Measurements from ENCODE around the gene FFAR1.

Gene FFAR1

DNA sequence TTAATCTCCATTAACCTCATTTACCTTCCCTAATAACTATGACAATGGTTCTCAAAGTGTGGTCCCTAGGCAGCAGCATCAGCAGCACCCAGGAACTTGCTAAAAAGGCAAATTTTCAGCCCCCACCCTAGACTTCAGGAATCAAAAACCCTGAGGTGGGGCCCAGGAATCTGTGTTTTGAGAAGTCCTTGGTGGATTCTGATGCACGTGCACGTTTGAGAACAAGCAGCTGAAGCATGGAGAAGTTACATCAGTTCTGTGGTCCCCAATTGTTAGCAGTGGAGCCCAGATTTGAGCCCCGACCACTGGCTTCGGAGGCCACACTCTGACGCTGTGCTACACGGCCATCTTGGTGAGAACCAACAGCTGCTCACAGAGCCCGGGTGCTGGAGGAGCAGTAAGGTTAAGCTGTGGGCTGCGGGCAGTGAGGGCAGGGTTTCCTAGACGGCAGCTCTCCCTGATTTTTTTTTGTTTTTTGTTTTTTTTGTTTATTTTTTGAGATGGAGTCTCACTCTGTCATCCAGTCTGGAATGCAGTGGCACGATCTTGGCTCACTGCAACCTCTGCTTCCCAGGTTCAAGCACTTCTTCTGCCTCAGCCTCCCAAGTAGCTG is 32.7 kb upstream of the FFAR1 start:
- TF ChIP-seq CREB1 (IDR thresholded peaks at IDR 0.05; ENCODE audit: low read depth) = no peak
- TF ChIP-seq EP300 (IDR thresholded peaks at IDR 0.05; ENCODE audit: borderline replicate concordance) = no peak
- no peak for TF ChIP-seq RAD21 (IDR thresholded peaks at IDR 0.05; ENCODE audit: low read depth)
- TF ChIP-seq EGR1 (IDR thresholded peaks at IDR 0.05) = no peak
- TF ChIP-seq YY1 (IDR thresholded peaks at IDR 0.05; ENCODE audit: low read depth) = no peak

DNA sequence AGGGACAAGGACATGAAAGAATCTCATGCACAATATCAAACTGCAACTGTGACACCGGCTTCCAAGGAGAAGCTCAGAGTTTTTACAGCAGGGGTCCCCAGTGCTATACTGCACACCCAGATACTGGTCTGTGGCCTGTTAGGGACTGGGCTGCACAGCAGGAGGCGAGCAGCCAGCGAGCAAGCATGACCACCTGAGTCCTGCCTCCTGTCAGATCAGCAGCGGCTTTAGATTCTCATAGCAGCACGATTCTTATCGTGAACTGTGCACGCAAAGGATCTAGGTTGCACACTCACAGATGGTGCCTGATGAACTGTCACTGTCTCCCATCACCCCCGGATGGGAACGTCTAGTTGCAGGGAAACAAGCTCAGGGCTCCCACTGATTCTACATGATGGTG is 31.8 kb upstream of the FFAR1 start:
- no peak for TF ChIP-seq TEAD4 (IDR thresholded peaks at IDR 0.05)
- no peak for TF ChIP-seq ZBTB7A (IDR thresholded peaks at IDR 0.05; ENCODE audit: low read depth)
- TF ChIP-seq, protein P1, sequence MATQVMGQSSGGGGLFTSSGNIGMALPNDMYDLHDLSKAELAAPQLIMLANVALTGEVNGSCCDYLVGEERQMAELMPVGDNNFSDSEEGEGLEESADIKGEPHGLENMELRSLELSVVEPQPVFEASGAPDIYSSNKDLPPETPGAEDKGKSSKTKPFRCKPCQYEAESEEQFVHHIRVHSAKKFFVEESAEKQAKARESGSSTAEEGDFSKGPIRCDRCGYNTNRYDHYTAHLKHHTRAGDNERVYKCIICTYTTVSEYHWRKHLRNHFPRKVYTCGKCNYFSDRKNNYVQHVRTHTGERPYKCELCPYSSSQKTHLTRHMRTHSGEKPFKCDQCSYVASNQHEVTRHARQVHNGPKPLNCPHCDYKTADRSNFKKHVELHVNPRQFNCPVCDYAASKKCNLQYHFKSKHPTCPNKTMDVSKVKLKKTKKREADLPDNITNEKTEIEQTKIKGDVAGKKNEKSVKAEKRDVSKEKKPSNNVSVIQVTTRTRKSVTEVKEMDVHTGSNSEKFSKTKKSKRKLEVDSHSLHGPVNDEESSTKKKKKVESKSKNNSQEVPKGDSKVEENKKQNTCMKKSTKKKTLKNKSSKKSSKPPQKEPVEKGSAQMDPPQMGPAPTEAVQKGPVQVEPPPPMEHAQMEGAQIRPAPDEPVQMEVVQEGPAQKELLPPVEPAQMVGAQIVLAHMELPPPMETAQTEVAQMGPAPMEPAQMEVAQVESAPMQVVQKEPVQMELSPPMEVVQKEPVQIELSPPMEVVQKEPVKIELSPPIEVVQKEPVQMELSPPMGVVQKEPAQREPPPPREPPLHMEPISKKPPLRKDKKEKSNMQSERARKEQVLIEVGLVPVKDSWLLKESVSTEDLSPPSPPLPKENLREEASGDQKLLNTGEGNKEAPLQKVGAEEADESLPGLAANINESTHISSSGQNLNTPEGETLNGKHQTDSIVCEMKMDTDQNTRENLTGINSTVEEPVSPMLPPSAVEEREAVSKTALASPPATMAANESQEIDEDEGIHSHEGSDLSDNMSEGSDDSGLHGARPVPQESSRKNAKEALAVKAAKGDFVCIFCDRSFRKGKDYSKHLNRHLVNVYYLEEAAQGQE (IDR thresholded peaks at IDR 0.05; ENCODE audit: low read depth) = no peak
- TF ChIP-seq CEBPB (IDR thresholded peaks at IDR 0.05) = no peak
- no peak for TF ChIP-seq RAD21 (IDR thresholded peaks at IDR 0.05; ENCODE audit: low read depth)
- no peak for TF ChIP-seq TCF12 (IDR thresholded peaks at IDR 0.05; ENCODE audit: low read depth)
- TF ChIP-seq CREB1 (IDR thresholded peaks at IDR 0.05; ENCODE audit: low read depth) = no peak
- TF ChIP-seq, protein P2, sequence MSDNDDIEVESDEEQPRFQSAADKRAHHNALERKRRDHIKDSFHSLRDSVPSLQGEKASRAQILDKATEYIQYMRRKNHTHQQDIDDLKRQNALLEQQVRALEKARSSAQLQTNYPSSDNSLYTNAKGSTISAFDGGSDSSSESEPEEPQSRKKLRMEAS (IDR thresholded peaks at IDR 0.05) = no peak
- TF ChIP-seq, protein P3, sequence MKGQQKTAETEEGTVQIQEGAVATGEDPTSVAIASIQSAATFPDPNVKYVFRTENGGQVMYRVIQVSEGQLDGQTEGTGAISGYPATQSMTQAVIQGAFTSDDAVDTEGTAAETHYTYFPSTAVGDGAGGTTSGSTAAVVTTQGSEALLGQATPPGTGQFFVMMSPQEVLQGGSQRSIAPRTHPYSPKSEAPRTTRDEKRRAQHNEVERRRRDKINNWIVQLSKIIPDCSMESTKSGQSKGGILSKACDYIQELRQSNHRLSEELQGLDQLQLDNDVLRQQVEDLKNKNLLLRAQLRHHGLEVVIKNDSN (IDR thresholded peaks at IDR 0.05) = no peak
- no peak for TF ChIP-seq FOXM1 (IDR thresholded peaks at IDR 0.05; ENCODE audit: borderline replicate concordance, low read depth)
- no peak for TF ChIP-seq EGR1 (IDR thresholded peaks at IDR 0.05)
- no peak for TF ChIP-seq EP300 (IDR thresholded peaks at IDR 0.05; ENCODE audit: borderline replicate concordance)
- no peak for TF ChIP-seq YY1 (IDR thresholded peaks at IDR 0.05; ENCODE audit: low read depth)
- TF ChIP-seq TAF1 (IDR thresholded peaks at IDR 0.05; ENCODE audit: low read depth) = no peak
- TF ChIP-seq NFIC (IDR thresholded peaks at IDR 0.05) = no peak

DNA sequence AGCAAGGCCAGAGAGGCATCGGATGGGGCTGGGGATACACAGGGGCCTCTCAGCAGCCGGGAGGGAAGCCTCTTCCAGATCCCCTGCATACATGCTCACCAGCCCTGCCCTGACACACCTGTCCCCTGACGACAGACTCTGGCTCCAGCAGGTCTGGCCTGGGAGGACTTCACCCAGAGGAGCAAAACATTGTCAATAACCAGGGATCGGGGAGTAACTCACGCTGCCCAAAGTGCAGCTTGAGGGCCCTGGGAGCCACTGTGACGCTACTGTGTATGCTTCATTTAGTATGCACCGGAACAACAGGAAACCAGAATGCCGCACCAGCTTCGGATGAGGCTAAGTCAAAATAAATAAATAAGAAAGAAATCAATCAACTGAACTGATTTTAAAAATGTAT is 31.1 kb upstream of the FFAR1 start:
- no peak for TF ChIP-seq CREB1 (IDR thresholded peaks at IDR 0.05; ENCODE audit: low read depth)

DNA sequence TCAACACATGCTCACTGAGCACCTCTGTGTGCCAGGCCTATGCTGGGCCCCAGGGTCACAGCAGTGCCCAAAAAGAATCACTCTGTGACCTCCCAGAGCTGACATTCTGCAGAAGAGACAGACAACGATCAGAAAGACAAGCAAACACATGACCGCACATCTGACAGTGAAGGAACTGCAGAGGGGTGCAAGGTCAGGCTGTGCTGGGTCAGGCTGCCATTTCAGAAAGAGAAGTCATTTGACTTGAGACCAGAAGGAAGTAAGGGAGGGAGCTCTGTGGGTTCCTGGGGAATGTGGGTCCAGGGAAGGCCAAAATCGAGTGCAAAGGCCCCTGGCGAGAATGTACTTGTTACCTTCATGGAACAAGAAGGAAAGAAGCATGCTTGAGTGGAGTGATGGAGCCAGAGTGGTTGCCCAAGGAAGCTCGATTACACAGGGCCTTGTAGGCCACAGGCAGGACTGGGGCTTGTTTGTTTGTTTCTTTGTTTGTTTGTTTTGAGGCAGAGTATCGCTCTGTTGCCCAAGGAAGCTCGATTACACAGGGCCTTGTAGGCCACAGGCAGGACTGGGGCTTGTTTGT is 30.1 kb upstream of the FFAR1 start:
- TF ChIP-seq FOXM1 (IDR thresholded peaks at IDR 0.05; ENCODE audit: borderline replicate concordance, low read depth) (no peak), TEAD4 (IDR thresholded peaks at IDR 0.05) (no peak), ZBTB7A (IDR thresholded peaks at IDR 0.05; ENCODE audit: low read depth) (no peak), CREB1 (IDR thresholded peaks at IDR 0.05; ENCODE audit: low read depth) (no peak), EP300 (IDR thresholded peaks at IDR 0.05; ENCODE audit: borderline replicate concordance) (no peak), RAD21 (IDR thresholded peaks at IDR 0.05; ENCODE audit: low read depth) (no peak), TAF1 (IDR thresholded peaks at IDR 0.05; ENCODE audit: low read depth) (no peak), YY1 (IDR thresholded peaks at IDR 0.05; ENCODE audit: low read depth) (no peak)
- TF ChIP-seq, protein P2 (IDR thresholded peaks at IDR 0.05) = no peak

DNA sequence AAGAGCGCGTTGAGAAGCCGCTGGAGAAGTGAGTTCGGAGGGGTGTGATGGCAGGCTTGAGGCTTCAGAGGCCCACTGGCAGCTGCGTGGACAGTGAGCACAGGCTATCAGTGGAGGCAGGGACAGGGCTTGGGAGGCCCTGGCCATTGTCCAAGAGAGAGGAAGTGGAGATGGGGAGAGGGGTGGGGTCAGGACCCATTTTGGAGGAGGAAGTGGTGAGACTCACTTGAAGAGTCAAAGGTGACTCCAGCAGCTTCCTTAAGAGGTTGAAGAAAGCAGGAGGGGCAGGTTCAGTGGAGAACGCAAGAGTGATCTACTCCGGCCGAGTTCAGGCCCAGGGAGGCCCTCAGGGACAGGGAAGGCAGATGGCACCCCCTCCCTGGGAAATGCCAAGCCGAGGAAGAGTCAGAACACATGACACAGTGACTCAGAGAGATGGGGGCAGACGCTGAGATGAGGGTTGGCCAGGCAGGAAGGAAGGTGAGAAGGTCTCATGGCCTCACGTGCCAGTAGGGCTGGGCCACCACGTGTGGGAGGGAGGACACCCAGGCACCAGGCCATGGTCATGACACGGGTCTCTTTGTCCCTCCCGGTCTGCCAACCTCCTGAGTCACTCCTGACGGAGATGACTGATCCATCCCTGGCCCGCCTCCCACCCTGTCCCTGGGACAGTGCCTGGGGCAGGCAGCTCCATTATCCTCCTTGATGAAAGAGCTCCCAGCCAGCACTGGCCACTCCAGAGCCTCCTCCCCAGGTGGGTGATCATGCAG is 28.8 kb upstream of the FFAR1 start:
- TF ChIP-seq EGR1 (IDR thresholded peaks at IDR 0.05) (no peak), CREB1 (IDR thresholded peaks at IDR 0.05; ENCODE audit: low read depth) (no peak), FOXM1 (IDR thresholded peaks at IDR 0.05; ENCODE audit: borderline replicate concordance, low read depth) (no peak), NFIC (IDR thresholded peaks at IDR 0.05) (no peak), TCF12 (IDR thresholded peaks at IDR 0.05; ENCODE audit: low read depth) (no peak), TEAD4 (IDR thresholded peaks at IDR 0.05) (no peak), ZBTB7A (IDR thresholded peaks at IDR 0.05; ENCODE audit: low read depth) (no peak), EP300 (IDR thresholded peaks at IDR 0.05; ENCODE audit: borderline replicate concordance) (no peak), CEBPB (IDR thresholded peaks at IDR 0.05) (no peak), TAF1 (IDR thresholded peaks at IDR 0.05; ENCODE audit: low read depth) (no peak)
- TF ChIP-seq, protein P2 (IDR thresholded peaks at IDR 0.05) = peak; percentile 55
- TF ChIP-seq, protein P3 (IDR thresholded peaks at IDR 0.05) = peak; percentile 35; the same call in 1 of the 2 replicates
- TF ChIP-seq, protein P1 (IDR thresholded peaks at IDR 0.05; ENCODE audit: low read depth) = no peak

Data from Ishikawa (cell line).